Caco-2 (cell line): ENCODE measurements around the gene JPT2. TPM values are rescaled to one million over a fixed set of nuclear protein-coding genes. Genes with fewer than 3 reads are reported as not detected.

Source experiments
- BruUV-seq: library from RNA; stranded (reverse); fragments of 400-500 nt; replicated peaks from 2 replicates; lab custom pipeline; 2021; lab: Mats Ljungman, UMichigan
- CTCF ChIA-PET: fragments of 300-600 bp; sonication (Branson Sonifier 250); formaldehyde crosslinking; loops from one replicate; lab custom pipeline; 2022; ENCODE audit warnings: antibody characterized with exemption; lab: Charles Lee
- POLR2A ChIA-PET: fragments of 300-600 bp; sonication (Branson Sonifier 250); formaldehyde crosslinking; loops from one replicate; lab custom pipeline; 2022; ENCODE audit warnings: antibody characterized with exemption; lab: Charles Lee
- DNase-seq, 2 experiments: peaks; one replicate each; pipeline versions ENCODE4 v3.0.0 to v3.0.0-alpha.2; 2020 to 2022
- H3K27me3 ChIP-seq: replicated peaks from 2 replicates; pipeline ENCODE4 v1.6.0; 2011; ENCODE audit warnings: low read length; ENCODE audit not compliant: control insufficient read depth, insufficient read depth
- H3K36me3 ChIP-seq: 2 replicates; pipeline ENCODE4 v1.5.1; 2011; ENCODE audit warnings: low read length; ENCODE audit not compliant: control insufficient read depth, insufficient read depth
- H3K4me1 ChIP-seq: fragments of 250-450 bp; sonication (Bioruptor Pico); 2 replicates; pipeline ENCODE4 v1.5.1; 2020; ENCODE audit warnings: mild to moderate bottlenecking
- H3K4me3 ChIP-seq: 2 replicates; pipeline ENCODE4 v1.5.1; 2011; ENCODE audit warnings: low read depth, mild to moderate bottlenecking, control low read depth, low read length
- H3K9me3 ChIP-seq: fragments of 250-450 bp; sonication (Bioruptor Pico); 2 replicates; pipeline ENCODE4 v1.5.1; 2020; ENCODE audit warnings: mild to moderate bottlenecking, moderate library complexity
- H3K27ac Mint-ChIP-seq: one replicate; pipeline ENCODE4 v1.8.0; 2022; ENCODE audit warnings: mixed read lengths; ENCODE audit not compliant: unreplicated experiment
- H3K27me3 Mint-ChIP-seq: one replicate; pipeline ENCODE4 v1.8.0; 2022; ENCODE audit warnings: mixed read lengths; ENCODE audit not compliant: insufficient read depth, unreplicated experiment
- H3K36me3 Mint-ChIP-seq: one replicate; pipeline ENCODE4 v1.8.0; 2022; ENCODE audit warnings: mild to moderate bottlenecking, mixed read lengths; ENCODE audit not compliant: insufficient read depth, unreplicated experiment
- H3K4me1 Mint-ChIP-seq: one replicate; pipeline ENCODE4 v1.8.0; 2022; ENCODE audit warnings: low read depth, mixed read lengths; ENCODE audit not compliant: unreplicated experiment
- H3K4me3 Mint-ChIP-seq: one replicate; pipeline ENCODE4 v1.8.0; 2022; ENCODE audit warnings: mild to moderate bottlenecking, moderate library complexity, mixed read lengths; ENCODE audit not compliant: unreplicated experiment
- H3K9me3 Mint-ChIP-seq: one replicate; pipeline ENCODE4 v1.8.0; 2022; ENCODE audit warnings: mixed read lengths; ENCODE audit not compliant: unreplicated experiment
- intact Hi-C: fragments of 100-400 bp; cut with micrococcal nuclease; formaldehyde crosslinking; loops from one replicate; pipeline ENCODE4 v1.10.0; 2022; ENCODE audit not compliant: unreplicated experiment
- total RNA-seq: library from RNA; stranded (reverse); gene quantifications from 2 replicates; pipeline ENCODE4 v1.2.3, GENCODE V29; 2022
- TF ChIP-seq, protein P1 (sequence below), 2 experiments: fragments of 200-600 bp in 1 of 2; IDR thresholded peaks; 1 replicate in 1 of 2; 2 replicates in 1 of 2; pipeline versions ENCODE4 v1.5.1 to v1.8.0; 2011 to 2022; ENCODE audit warnings: antibody characterized with exemption in 1 of 2, control low read depth in 1 of 2, inconsistent platforms in 1 of 2, low read depth in 1 of 2, low read length in 1 of 2, mild to moderate bottlenecking in 1 of 2, moderate library complexity in 1 of 2; ENCODE audit not compliant: insufficient read depth in 1 of 2, severe bottlenecking in 1 of 2, unreplicated experiment in 1 of 2

JPT2 gene
- total RNA-seq, 1 experiment from 2014 or later, result 178 TPM

DNA sequence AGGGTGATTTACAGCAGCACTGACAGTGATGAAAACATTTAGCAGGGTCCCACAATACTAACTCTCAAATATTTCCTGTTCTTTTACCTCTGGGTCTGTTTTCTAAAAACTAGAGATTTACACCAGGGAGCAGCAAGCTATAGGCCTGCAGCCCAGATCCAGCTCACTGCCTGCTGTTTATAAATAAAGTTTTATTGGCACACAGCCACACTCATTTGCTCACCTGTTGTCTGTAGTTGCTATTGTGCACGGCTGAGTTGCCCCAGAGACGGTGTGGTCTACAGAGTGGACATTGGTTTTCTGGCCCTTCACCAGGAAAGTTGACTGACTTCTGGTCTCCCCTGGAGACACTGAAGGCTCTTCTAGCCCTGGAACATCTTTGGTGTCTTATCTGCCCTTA, 16.3 kb upstream of the JPT2 start:
- intact Hi-C loops, result no loop called here
- no peaks in the 10 kb centered on the region for H3K27me3 ChIP-seq
- Mint-ChIP-seq H3K27ac (no peak overlapping the region), H3K4me3 (no peak overlapping the region), H3K36me3 (peaks cover 51% of the 10 kb centered on the region), H3K9me3 (no peaks in the 10 kb centered on the region), H3K27me3 (no peaks in the 10 kb centered on the region), H3K4me1 (no peaks in the 10 kb centered on the region)
- POLR2A ChIA-PET, result no interaction called here
- H3K4me1 ChIP-seq, result no peaks in the 10 kb centered on the region
- CTCF ChIA-PET, result interaction anchor here (0.6 kb wide), 1 partner anchor 81 kb away, joined by 6 read pairs; no protein-coding TSS in a partner anchor
- no peak overlapping the region for H3K4me3 ChIP-seq
- H3K9me3 ChIP-seq, result no peaks in the 10 kb centered on the region
- no TSS peak for BruUV-seq
- peaks cover 1% of the 10 kb centered on the region for H3K36me3 ChIP-seq
- no peak for DNase-seq
- TF ChIP-seq, protein P1, sequence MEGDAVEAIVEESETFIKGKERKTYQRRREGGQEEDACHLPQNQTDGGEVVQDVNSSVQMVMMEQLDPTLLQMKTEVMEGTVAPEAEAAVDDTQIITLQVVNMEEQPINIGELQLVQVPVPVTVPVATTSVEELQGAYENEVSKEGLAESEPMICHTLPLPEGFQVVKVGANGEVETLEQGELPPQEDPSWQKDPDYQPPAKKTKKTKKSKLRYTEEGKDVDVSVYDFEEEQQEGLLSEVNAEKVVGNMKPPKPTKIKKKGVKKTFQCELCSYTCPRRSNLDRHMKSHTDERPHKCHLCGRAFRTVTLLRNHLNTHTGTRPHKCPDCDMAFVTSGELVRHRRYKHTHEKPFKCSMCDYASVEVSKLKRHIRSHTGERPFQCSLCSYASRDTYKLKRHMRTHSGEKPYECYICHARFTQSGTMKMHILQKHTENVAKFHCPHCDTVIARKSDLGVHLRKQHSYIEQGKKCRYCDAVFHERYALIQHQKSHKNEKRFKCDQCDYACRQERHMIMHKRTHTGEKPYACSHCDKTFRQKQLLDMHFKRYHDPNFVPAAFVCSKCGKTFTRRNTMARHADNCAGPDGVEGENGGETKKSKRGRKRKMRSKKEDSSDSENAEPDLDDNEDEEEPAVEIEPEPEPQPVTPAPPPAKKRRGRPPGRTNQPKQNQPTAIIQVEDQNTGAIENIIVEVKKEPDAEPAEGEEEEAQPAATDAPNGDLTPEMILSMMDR (IDR thresholded peaks at IDR 0.05; ENCODE audit: insufficient read depth in 1 of 2, low read depth in 1 of 2, low read length in 1 of 2, severe bottlenecking in 1 of 2, unreplicated experiment in 1 of 2), result no peak

DNA sequence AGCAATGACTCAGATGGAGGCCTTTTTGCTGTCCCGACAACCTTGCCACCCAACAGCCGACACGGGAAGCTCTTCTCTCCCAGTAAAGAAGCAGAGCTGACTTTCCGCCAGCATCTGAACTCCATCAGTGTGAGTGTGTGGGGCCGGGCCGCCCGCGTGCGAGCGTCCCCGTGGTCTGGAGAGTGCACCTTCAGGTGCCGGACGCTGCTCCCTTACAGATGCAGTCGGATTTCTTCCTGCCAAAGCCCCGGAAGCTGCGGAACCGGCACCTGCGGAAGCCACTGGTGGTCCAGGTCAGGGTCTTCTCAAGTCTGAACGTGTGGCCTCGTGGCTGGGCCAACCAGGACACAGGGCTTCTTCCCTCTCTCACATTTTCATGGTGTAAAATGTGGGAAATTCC, 15.5 kb upstream of the JPT2 start:
- intact Hi-C loops, result no loop called here
- Histone ChIP-seq H3K4me1 (no peaks in the 10 kb centered on the region), H3K9me3 (no peaks in the 10 kb centered on the region), H3K36me3 (peaks cover 1% of the 10 kb centered on the region), H3K4me3 (no peak overlapping the region), H3K27me3 (no peaks in the 10 kb centered on the region)
- ChIA-PET POLR2A (no interaction called here), CTCF (no interaction called here)
- DNase-seq, result no peak
- Mint-ChIP-seq H3K9me3 (no peaks in the 10 kb centered on the region), H3K27me3 (no peaks in the 10 kb centered on the region), H3K36me3 (peaks cover 56% of the 10 kb centered on the region), H3K27ac (no peak overlapping the region), H3K4me1 (no peaks in the 10 kb centered on the region), H3K4me3 (no peak overlapping the region)
- no TSS peak for BruUV-seq
- TF ChIP-seq, protein P1 (IDR thresholded peaks at IDR 0.05; ENCODE audit: insufficient read depth in 1 of 2, low read depth in 1 of 2, low read length in 1 of 2, severe bottlenecking in 1 of 2, unreplicated experiment in 1 of 2), result no peak

DNA sequence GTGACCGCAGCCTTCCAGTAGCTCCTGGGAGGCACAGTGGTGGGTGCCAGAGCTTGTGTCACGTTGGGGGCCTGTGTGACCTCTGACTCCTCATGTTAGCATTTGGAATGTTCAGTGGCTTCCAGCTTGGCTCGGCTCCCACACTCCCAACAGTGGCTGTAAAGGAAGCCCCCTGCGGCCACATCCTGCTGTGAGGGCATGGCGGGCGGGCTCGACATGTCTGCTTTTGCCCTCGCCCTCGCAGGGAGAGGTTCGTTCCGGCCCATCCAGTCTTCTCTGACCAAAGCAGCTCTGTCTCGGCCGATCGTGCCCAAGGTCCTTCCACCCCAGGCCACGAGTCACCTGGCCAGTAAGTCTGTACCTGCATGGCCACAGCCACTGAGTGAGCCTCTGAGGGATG, 12.2 kb upstream of the JPT2 start:
- intact Hi-C loops, result no loop called here
- Mint-ChIP-seq H3K4me1 (no peaks in the 10 kb centered on the region), H3K4me3 (no peak overlapping the region), H3K36me3 (peaks cover 57% of the 10 kb centered on the region), H3K27me3 (no peaks in the 10 kb centered on the region), H3K27ac (no peak overlapping the region), H3K9me3 (no peaks in the 10 kb centered on the region)
- Histone ChIP-seq H3K4me1 (no peaks in the 10 kb centered on the region), H3K36me3 (peaks cover 1% of the 10 kb centered on the region), H3K4me3 (no peak overlapping the region), H3K27me3 (no peaks in the 10 kb centered on the region), H3K9me3 (no peaks in the 10 kb centered on the region)
- no TSS peak for BruUV-seq
- DNase-seq, result no peak
- TF ChIP-seq, protein P1 (IDR thresholded peaks at IDR 0.05; ENCODE audit: insufficient read depth in 1 of 2, low read depth in 1 of 2, low read length in 1 of 2, severe bottlenecking in 1 of 2, unreplicated experiment in 1 of 2), result no peak
- ChIA-PET CTCF (no interaction called here), POLR2A (no interaction called here)
